Measurements from ENCODE around the gene TOE1. TPM values are rescaled to one million over a fixed set of nuclear protein-coding genes. Genes with fewer than 3 reads are reported as not detected.

Gene TOE1
- polyA plus RNA-seq, 1 donor from 2014 or later = 16.8 TPM

GRCh38 chr1:45380730-45381129 is 40.8 kb downstream of the TOE1 start:
- Histone ChIP-seq H3F3A (ENCODE audit: insufficient read depth, low read length, poor library complexity, severe bottlenecking) (no peaks in the 10 kb centered on the region), H3K4me2 (ENCODE audit: low read length) (no peak overlapping the region), H3K27me3 (ENCODE audit: insufficient read depth, low read depth, low read length) (no peaks in the 10 kb centered on the region), H3K9me3 (ENCODE audit: low read length) (no peaks in the 10 kb centered on the region), H3K9me2 (ENCODE audit: insufficient read depth, low read length) (no peaks in the 10 kb centered on the region), H2AFZ (ENCODE audit: low read depth, low read length) (no peak overlapping the region), H4K20me1 (ENCODE audit: insufficient read depth) (no peaks in the 10 kb centered on the region), H3K27ac (ENCODE audit: low read length) (no peak overlapping the region), H3K9ac (ENCODE audit: low read length) (no peak overlapping the region), H3K4me3 (ENCODE audit: low read length) (no peak overlapping the region), H3K79me2 (replicated peaks; ENCODE audit: insufficient read depth, low read length) (no peaks in the 10 kb centered on the region), H3K36me3 (ENCODE audit: insufficient read depth, low read length) (no peaks in the 10 kb centered on the region)
- TF ChIP-seq MXI1 (conservative IDR thresholded peaks at IDR 0.05; ENCODE audit: poor library complexity, severe bottlenecking) = no peak
- no peak for TF ChIP-seq POLR2AphosphoS5 (IDR thresholded peaks at IDR 0.05)
- TF ChIP-seq EZH2 (IDR thresholded peaks at IDR 0.05; ENCODE audit: borderline replicate concordance, insufficient read depth, low read length, poor library complexity, severe bottlenecking) = no peak
- TF ChIP-seq EP300 (conservative IDR thresholded peaks at IDR 0.05; ENCODE audit: poor library complexity, severe bottlenecking) = no peak
- TF ChIP-seq SMC3 (conservative IDR thresholded peaks at IDR 0.05; ENCODE audit: poor library complexity) = no peak
- TF ChIP-seq, protein P1, sequence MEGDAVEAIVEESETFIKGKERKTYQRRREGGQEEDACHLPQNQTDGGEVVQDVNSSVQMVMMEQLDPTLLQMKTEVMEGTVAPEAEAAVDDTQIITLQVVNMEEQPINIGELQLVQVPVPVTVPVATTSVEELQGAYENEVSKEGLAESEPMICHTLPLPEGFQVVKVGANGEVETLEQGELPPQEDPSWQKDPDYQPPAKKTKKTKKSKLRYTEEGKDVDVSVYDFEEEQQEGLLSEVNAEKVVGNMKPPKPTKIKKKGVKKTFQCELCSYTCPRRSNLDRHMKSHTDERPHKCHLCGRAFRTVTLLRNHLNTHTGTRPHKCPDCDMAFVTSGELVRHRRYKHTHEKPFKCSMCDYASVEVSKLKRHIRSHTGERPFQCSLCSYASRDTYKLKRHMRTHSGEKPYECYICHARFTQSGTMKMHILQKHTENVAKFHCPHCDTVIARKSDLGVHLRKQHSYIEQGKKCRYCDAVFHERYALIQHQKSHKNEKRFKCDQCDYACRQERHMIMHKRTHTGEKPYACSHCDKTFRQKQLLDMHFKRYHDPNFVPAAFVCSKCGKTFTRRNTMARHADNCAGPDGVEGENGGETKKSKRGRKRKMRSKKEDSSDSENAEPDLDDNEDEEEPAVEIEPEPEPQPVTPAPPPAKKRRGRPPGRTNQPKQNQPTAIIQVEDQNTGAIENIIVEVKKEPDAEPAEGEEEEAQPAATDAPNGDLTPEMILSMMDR (IDR thresholded peaks at IDR 0.05; ENCODE audit: poor library complexity, severe bottlenecking) = no peak
- no peak for TF ChIP-seq TAF1 (IDR thresholded peaks at IDR 0.05; ENCODE audit: low read depth)
- TF ChIP-seq RAD21 (conservative IDR thresholded peaks at IDR 0.05) = no peak
- TF ChIP-seq, protein P2, sequence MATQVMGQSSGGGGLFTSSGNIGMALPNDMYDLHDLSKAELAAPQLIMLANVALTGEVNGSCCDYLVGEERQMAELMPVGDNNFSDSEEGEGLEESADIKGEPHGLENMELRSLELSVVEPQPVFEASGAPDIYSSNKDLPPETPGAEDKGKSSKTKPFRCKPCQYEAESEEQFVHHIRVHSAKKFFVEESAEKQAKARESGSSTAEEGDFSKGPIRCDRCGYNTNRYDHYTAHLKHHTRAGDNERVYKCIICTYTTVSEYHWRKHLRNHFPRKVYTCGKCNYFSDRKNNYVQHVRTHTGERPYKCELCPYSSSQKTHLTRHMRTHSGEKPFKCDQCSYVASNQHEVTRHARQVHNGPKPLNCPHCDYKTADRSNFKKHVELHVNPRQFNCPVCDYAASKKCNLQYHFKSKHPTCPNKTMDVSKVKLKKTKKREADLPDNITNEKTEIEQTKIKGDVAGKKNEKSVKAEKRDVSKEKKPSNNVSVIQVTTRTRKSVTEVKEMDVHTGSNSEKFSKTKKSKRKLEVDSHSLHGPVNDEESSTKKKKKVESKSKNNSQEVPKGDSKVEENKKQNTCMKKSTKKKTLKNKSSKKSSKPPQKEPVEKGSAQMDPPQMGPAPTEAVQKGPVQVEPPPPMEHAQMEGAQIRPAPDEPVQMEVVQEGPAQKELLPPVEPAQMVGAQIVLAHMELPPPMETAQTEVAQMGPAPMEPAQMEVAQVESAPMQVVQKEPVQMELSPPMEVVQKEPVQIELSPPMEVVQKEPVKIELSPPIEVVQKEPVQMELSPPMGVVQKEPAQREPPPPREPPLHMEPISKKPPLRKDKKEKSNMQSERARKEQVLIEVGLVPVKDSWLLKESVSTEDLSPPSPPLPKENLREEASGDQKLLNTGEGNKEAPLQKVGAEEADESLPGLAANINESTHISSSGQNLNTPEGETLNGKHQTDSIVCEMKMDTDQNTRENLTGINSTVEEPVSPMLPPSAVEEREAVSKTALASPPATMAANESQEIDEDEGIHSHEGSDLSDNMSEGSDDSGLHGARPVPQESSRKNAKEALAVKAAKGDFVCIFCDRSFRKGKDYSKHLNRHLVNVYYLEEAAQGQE (IDR thresholded peaks at IDR 0.05; ENCODE audit: borderline replicate concordance) = no peak

GRCh38 chr1:45381243-45381642 is 41.3 kb downstream of the TOE1 start:
- H3K9ac ChIP-seq (ENCODE audit: low read length) = no peak overlapping the region
- no peak overlapping the region for H3K27ac ChIP-seq (ENCODE audit: low read length)
- no peaks in the 10 kb centered on the region for H3K36me3 ChIP-seq (ENCODE audit: insufficient read depth, low read length)
- no peak overlapping the region for H2AFZ ChIP-seq (ENCODE audit: low read depth, low read length)
- TF ChIP-seq TAF1 (IDR thresholded peaks at IDR 0.05; ENCODE audit: low read depth) (no peak), MXI1 (conservative IDR thresholded peaks at IDR 0.05; ENCODE audit: poor library complexity, severe bottlenecking) (no peak), POLR2AphosphoS5 (IDR thresholded peaks at IDR 0.05) (no peak), SMC3 (conservative IDR thresholded peaks at IDR 0.05; ENCODE audit: poor library complexity) (no peak), EZH2 (IDR thresholded peaks at IDR 0.05; ENCODE audit: borderline replicate concordance, insufficient read depth, low read length, poor library complexity, severe bottlenecking) (no peak), RAD21 (conservative IDR thresholded peaks at IDR 0.05) (no peak), EP300 (conservative IDR thresholded peaks at IDR 0.05; ENCODE audit: poor library complexity, severe bottlenecking) (no peak)
- TF ChIP-seq, protein P1 (IDR thresholded peaks at IDR 0.05; ENCODE audit: poor library complexity, severe bottlenecking) = no peak
- TF ChIP-seq, protein P2 (IDR thresholded peaks at IDR 0.05; ENCODE audit: borderline replicate concordance) = no peak
- no peaks in the 10 kb centered on the region for H3K9me3 ChIP-seq (ENCODE audit: low read length)
- no peak overlapping the region for H3K4me2 ChIP-seq (ENCODE audit: low read length)
- H3K27me3 ChIP-seq (ENCODE audit: insufficient read depth, low read depth, low read length) = no peaks in the 10 kb centered on the region
- no peaks in the 10 kb centered on the region for H3K79me2 ChIP-seq (replicated peaks; ENCODE audit: insufficient read depth, low read length)
- no peaks in the 10 kb centered on the region for H3K9me2 ChIP-seq (ENCODE audit: insufficient read depth, low read length)
- H3K4me3 ChIP-seq (ENCODE audit: low read length) = no peak overlapping the region
- H4K20me1 ChIP-seq (ENCODE audit: insufficient read depth) = no peaks in the 10 kb centered on the region
- H3F3A ChIP-seq (ENCODE audit: insufficient read depth, low read length, poor library complexity, severe bottlenecking) = no peaks in the 10 kb centered on the region

All from neural cell (in vitro differentiated cells).